Liver (tissue), 4 donors: ENCODE data around the gene CLIC3. TPM values are rescaled to one million over a fixed set of nuclear protein-coding genes. Genes with fewer than 3 reads are reported as not detected.

Experiments
- polyA plus RNA-seq, 2 donors: library from polyadenylated mRNA; stranded (reverse) in 1 of 2; unstranded in 1 of 2; fragments of 200-250 nt in 1 of 2; fragments of >200 nt in 1 of 2; fragmentation: Nextera tagmentation in 1 of 2; extraction: Ambion mirVana in 1 of 2; gene quantifications; one replicate each; pipeline versions ENCODE4 v1.2.1 to v1.2.3, GENCODE V29; 2013 to 2015
- total RNA-seq, 2 donors: library from RNA; depleted of rRNA; stranded (reverse); fragments of >200 nt; gene quantifications; one replicate each; pipeline ENCODE4 v1.2.3, GENCODE V29; 2014
- donor health status: healthy.
- donor health status: healthy.
- donor health status: healthy.

Gene CLIC3
- total and polyA plus RNA-seq, 4 donors = 0.33 to 0.83 (median 0.40) TPM

Other genes with a start within 250 kb of the CLIC3 start
Only the 30 nearest of the 38 such genes appear.
- gene TMEM141, start 205.2 kb downstream of the CLIC3 start, total RNA-seq = 10 to 100 TPM; 32.2 to 58.9 TPM
- 10 to 100 TPM; 73.6 to 74.7 TPM for gene TMEM141, start 205.2 kb downstream of the CLIC3 start, polyA plus RNA-seq
- 1 to 10 TPM in 1 of 2 donors, under 1 TPM in 1; 0.75 to 1.8 TPM for gene CCDC183, start 200.2 kb downstream of the CLIC3 start, total RNA-seq
- 1 to 10 TPM in 1 of 2 donors, under 1 TPM in 1; 0.20 to 1.3 TPM for gene CCDC183, start 200.2 kb downstream of the CLIC3 start, polyA plus RNA-seq
- 10 to 100 TPM; 12.6 to 32.6 TPM for gene RABL6, start 188.6 kb downstream of the CLIC3 start, total RNA-seq
- gene RABL6, start 188.6 kb downstream of the CLIC3 start, polyA plus RNA-seq = 1 to 10 TPM; 3.6 to 8.7 TPM
- gene AJM1, start 154.1 kb downstream of the CLIC3 start, total RNA-seq = 1 to 10 TPM in 1 of 2 donors, under 1 TPM in 1; 0.56 to 2.3 TPM
- gene AJM1, start 154.1 kb downstream of the CLIC3 start, polyA plus RNA-seq = 1 to 10 TPM in 1 of 2 donors, under 1 TPM in 1; 0.61 to 1.0 TPM
- 10 to 100 TPM; 23.2 to 40.4 TPM for gene PHPT1, start 147.2 kb downstream of the CLIC3 start, total RNA-seq
- 10 to 100 TPM; 44.2 to 83.1 TPM for gene PHPT1, start 147.2 kb downstream of the CLIC3 start, polyA plus RNA-seq
- 1 to 10 TPM; 4.0 to 8.1 TPM for gene MAMDC4, start 144.2 kb downstream of the CLIC3 start, total RNA-seq
- 1 to 10 TPM; 2.4 to 3.9 TPM for gene MAMDC4, start 144.2 kb downstream of the CLIC3 start, polyA plus RNA-seq
- gene EDF1, start 130.3 kb downstream of the CLIC3 start, total RNA-seq = 100 to 1,000 TPM; 123 to 248 TPM
- gene EDF1, start 130.3 kb downstream of the CLIC3 start, polyA plus RNA-seq = 100 to 1,000 TPM; 289 to 513 TPM
- gene TRAF2, start 110.1 kb downstream of the CLIC3 start, total RNA-seq = 10 to 100 TPM in 1 of 2 donors, 1 to 10 TPM in 1; 7.5 to 14.9 TPM
- 1 to 10 TPM; 4.7 to 6.1 TPM for gene TRAF2, start 110.1 kb downstream of the CLIC3 start, polyA plus RNA-seq
- 100 to 1,000 TPM in 1 of 2 donors, 10 to 100 TPM in 1; 64.0 to 163 TPM for gene FBXW5, start 51.8 kb downstream of the CLIC3 start, total RNA-seq
- gene FBXW5, start 51.8 kb downstream of the CLIC3 start, polyA plus RNA-seq = 100 to 1,000 TPM in 1 of 2 donors, 10 to 100 TPM in 1; 87.1 to 130 TPM
- 100 to 1,000 TPM in 1 of 2 donors, 10 to 100 TPM in 1; 25.1 to 323 TPM for gene C8G, start 51.3 kb downstream of the CLIC3 start, total RNA-seq
- gene C8G, start 51.3 kb downstream of the CLIC3 start, polyA plus RNA-seq = 1,000 to 10,000 TPM in 1 of 2 donors, 100 to 1,000 TPM in 1; 892 to 1,117 TPM
- gene LCN12, start 44.3 kb downstream of the CLIC3 start, total RNA-seq = 1 to 10 TPM; 2.3 to 5.2 TPM
- 10 to 100 TPM in 1 of 2 donors, 1 to 10 TPM in 1; 7.3 to 12.2 TPM for gene LCN12, start 44.3 kb downstream of the CLIC3 start, polyA plus RNA-seq
- gene PTGDS, start 19.1 kb downstream of the CLIC3 start, total RNA-seq = 1 to 10 TPM in 1 of 2 donors, under 1 TPM in 1; 0.23 to 5.4 TPM
- gene PTGDS, start 19.1 kb downstream of the CLIC3 start, polyA plus RNA-seq = 10 to 100 TPM in 1 of 2 donors, 1 to 10 TPM in 1; 7.4 to 15.2 TPM
- gene LCNL1, start 13.6 kb downstream of the CLIC3 start, total RNA-seq = under 1 TPM in 1 of 2 donors, not detected in 1; 0.08 TPM
- gene LCNL1, start 13.6 kb downstream of the CLIC3 start, polyA plus RNA-seq = under 1 TPM in 1 of 2 donors, not detected in 1; 0.01 TPM
- 1 to 10 TPM; 7.3 to 9.0 TPM for gene PAXX, start 4.1 kb downstream of the CLIC3 start, total RNA-seq
- 10 to 100 TPM; 29.4 to 34.1 TPM for gene PAXX, start 4.1 kb downstream of the CLIC3 start, polyA plus RNA-seq
- gene ABCA2, start 31.7 kb upstream of the CLIC3 start, total RNA-seq = 10 to 100 TPM in 1 of 2 donors, 1 to 10 TPM in 1; 2.9 to 15.2 TPM
- gene ABCA2, start 31.7 kb upstream of the CLIC3 start, polyA plus RNA-seq = 10 to 100 TPM in 1 of 2 donors, 1 to 10 TPM in 1; 9.5 to 15.1 TPM
- gene FUT7, start 35.5 kb upstream of the CLIC3 start, total RNA-seq = under 1 TPM; 0.37 to 0.67 TPM
- gene FUT7, start 35.5 kb upstream of the CLIC3 start, polyA plus RNA-seq = under 1 TPM in 1 of 2 donors, not detected in 1; 0.14 TPM
- gene NPDC1, start 49.6 kb upstream of the CLIC3 start, total RNA-seq = 1 to 10 TPM; 2.7 to 5.6 TPM
- 10 to 100 TPM in 1 of 2 donors, 1 to 10 TPM in 1; 9.0 to 14.5 TPM for gene NPDC1, start 49.6 kb upstream of the CLIC3 start, polyA plus RNA-seq
- under 1 TPM; 0.09 to 0.25 TPM for gene ENTPD2, start 57.5 kb upstream of the CLIC3 start, total RNA-seq
- gene ENTPD2, start 57.5 kb upstream of the CLIC3 start, polyA plus RNA-seq = under 1 TPM; 0.17 to 0.40 TPM
- 1 to 10 TPM in 1 of 2 donors, under 1 TPM in 1; 0.08 to 1.8 TPM for gene SAPCD2, start 74.0 kb upstream of the CLIC3 start, total RNA-seq
- under 1 TPM; 0.06 to 0.38 TPM for gene SAPCD2, start 74.0 kb upstream of the CLIC3 start, polyA plus RNA-seq
- 1 to 10 TPM; 1.8 to 2.3 TPM for gene UAP1L1, start 80.9 kb upstream of the CLIC3 start, total RNA-seq
- 1 to 10 TPM in 1 of 2 donors, under 1 TPM in 1; 0.35 to 1.6 TPM for gene UAP1L1, start 80.9 kb upstream of the CLIC3 start, polyA plus RNA-seq
- 10 to 100 TPM; 19.9 to 31.8 TPM for gene MAN1B1, start 90.4 kb upstream of the CLIC3 start, total RNA-seq
- gene MAN1B1, start 90.4 kb upstream of the CLIC3 start, polyA plus RNA-seq = 10 to 100 TPM; 23.2 to 29.7 TPM
- 10 to 100 TPM; 25.0 to 38.8 TPM for gene DPP7, start 118.2 kb upstream of the CLIC3 start, total RNA-seq
- gene DPP7, start 118.2 kb upstream of the CLIC3 start, polyA plus RNA-seq = 10 to 100 TPM; 62.6 to 71.1 TPM
- not detected for gene GRIN1, start 142.6 kb upstream of the CLIC3 start, total RNA-seq
- gene GRIN1, start 142.6 kb upstream of the CLIC3 start, polyA plus RNA-seq = under 1 TPM in 1 of 2 donors, not detected in 1; 0.05 TPM
- gene LRRC26, start 173.5 kb upstream of the CLIC3 start, total RNA-seq = under 1 TPM in 1 of 2 donors, not detected in 1; 0.17 TPM
- under 1 TPM in 1 of 2 donors, not detected in 1; 0.09 TPM for gene LRRC26, start 173.5 kb upstream of the CLIC3 start, polyA plus RNA-seq
- gene TMEM210, start 175.5 kb upstream of the CLIC3 start, total RNA-seq = not detected
- gene TMEM210, start 175.5 kb upstream of the CLIC3 start, polyA plus RNA-seq = not detected
- 10 to 100 TPM; 19.4 to 32.6 TPM for gene ANAPC2, start 192.0 kb upstream of the CLIC3 start, total RNA-seq
- 10 to 100 TPM in 1 of 2 donors, 1 to 10 TPM in 1; 9.3 to 19.9 TPM for gene ANAPC2, start 192.0 kb upstream of the CLIC3 start, polyA plus RNA-seq
- gene SSNA1, start 192.1 kb upstream of the CLIC3 start, total RNA-seq = 10 to 100 TPM; 29.8 to 37.5 TPM
- 10 to 100 TPM; 43.1 to 44.2 TPM for gene SSNA1, start 192.1 kb upstream of the CLIC3 start, polyA plus RNA-seq
- gene TPRN, start 204.2 kb upstream of the CLIC3 start, total RNA-seq = 10 to 100 TPM in 1 of 2 donors, 1 to 10 TPM in 1; 5.4 to 15.8 TPM
- 10 to 100 TPM in 1 of 2 donors, 1 to 10 TPM in 1; 6.5 to 20.1 TPM for gene TPRN, start 204.2 kb upstream of the CLIC3 start, polyA plus RNA-seq
- 10 to 100 TPM; 19.9 to 21.5 TPM for gene TMEM203, start 209.1 kb upstream of the CLIC3 start, total RNA-seq
- gene TMEM203, start 209.1 kb upstream of the CLIC3 start, polyA plus RNA-seq = 10 to 100 TPM; 21.4 to 27.5 TPM
- 1 to 10 TPM; 2.9 to 4.7 TPM for gene NDOR1, start 209.1 kb upstream of the CLIC3 start, total RNA-seq
- gene NDOR1, start 209.1 kb upstream of the CLIC3 start, polyA plus RNA-seq = 1 to 10 TPM; 2.5 to 3.5 TPM